GM12872 (cell line): ENCODE data around the gene EHBP1.
A peak's percentile ranks its signal among the peaks of the same experiment; 100 is the strongest.

Experiments used
- CTCF ChIP-seq: IDR thresholded peaks from 3 replicates; pipeline ENCODE4 v1.5.1; 2011; ENCODE audit warnings: low read depth, mild to moderate bottlenecking, low read length, moderate library complexity; ENCODE audit not compliant: insufficient read depth

EHBP1 gene

GRCh38 chr2:62800618-62801017 lies 95.1 kb downstream of the EHBP1 start:
- no peak for TF ChIP-seq CTCF

- TF ChIP-seq CTCF, result no peak
Observed at GRCh38 chr2:62801110-62801509, 95.6 kb downstream of the EHBP1 start.

GRCh38 chr2:62801814-62802523 lies 96.5 kb downstream of the EHBP1 start:
- peak; percentile 51 for TF ChIP-seq CTCF

- no peak for TF ChIP-seq CTCF
Observed at GRCh38 chr2:62803961-62804360, 98.4 kb downstream of the EHBP1 start.

GRCh38 chr2:62806231-62806630 lies 100.7 kb downstream of the EHBP1 start:
- no peak for TF ChIP-seq CTCF

GRCh38 chr2:62808554-62808953 lies 103.0 kb downstream of the EHBP1 start:
- TF ChIP-seq CTCF, result no peak

GRCh38 chr2:62811086-62811485 lies 105.6 kb downstream of the EHBP1 start:
- no peak for TF ChIP-seq CTCF
